NB4 (cell line): Measurements from ENCODE around the gene GBP1.
A peak's percentile ranks its signal among the peaks of the same experiment; 100 is the strongest.
"Not testable (repeated sequence)": the region's sequence is repeated elsewhere in the genome, so short reads cannot be mapped to it uniquely, and the experiment has no call there.

Experiments used
- DNase-seq: peaks from one replicate; pipeline ENCODE4 v3.0.0; 2010; ENCODE audit warnings: low read depth
- H3K4me3 ChIP-seq: one replicate; pipeline ENCODE4 v1.5.1; 2011; ENCODE audit warnings: mild to moderate bottlenecking, low read depth, low read length, moderate library complexity
- MYC ChIP-seq: IDR thresholded peaks from 2 replicates; pipeline ENCODE4 v1.6.1; 2011; ENCODE audit warnings: low read depth, low read length
- POLR2A ChIP-seq: IDR thresholded peaks from 2 replicates; pipeline ENCODE4 v1.6.1; 2011; ENCODE audit warnings: mild to moderate bottlenecking; ENCODE audit not compliant: insufficient read length; ENCODE audit errors: extremely low read depth
- TF ChIP-seq, protein P1 (sequence below): IDR thresholded peaks from 2 replicates; pipeline ENCODE4 v1.6.1; 2011; ENCODE audit warnings: low read depth, low read length
- TF ChIP-seq, protein P2 (sequence below): IDR thresholded peaks from one replicate; pipeline ENCODE4 v1.5.1; 2012; ENCODE audit warnings: low read depth, low read length

The GBP1 gene

DNA sequence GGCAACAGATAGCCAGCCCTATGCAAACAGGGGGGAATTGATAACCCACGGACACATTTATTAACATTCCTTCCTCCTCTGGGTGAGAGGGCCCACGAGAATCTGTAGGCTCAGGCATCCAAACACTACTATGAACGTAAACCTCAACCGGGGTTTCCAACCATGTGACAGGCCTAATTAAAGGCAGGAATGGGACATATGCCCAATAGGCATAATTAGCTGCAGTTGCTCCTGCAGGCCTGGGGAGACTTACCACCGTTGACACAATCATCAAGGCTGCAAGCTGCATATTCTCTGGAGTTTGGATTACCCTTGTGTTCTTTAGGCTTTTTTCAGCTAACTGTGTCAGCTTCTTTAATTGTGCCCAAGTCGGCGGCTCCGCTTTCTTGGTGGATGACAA lies 22.2 kb upstream of the GBP1 start:
- no peak for DNase-seq
- TF ChIP-seq POLR2A = no peak
- TF ChIP-seq, protein P1, sequence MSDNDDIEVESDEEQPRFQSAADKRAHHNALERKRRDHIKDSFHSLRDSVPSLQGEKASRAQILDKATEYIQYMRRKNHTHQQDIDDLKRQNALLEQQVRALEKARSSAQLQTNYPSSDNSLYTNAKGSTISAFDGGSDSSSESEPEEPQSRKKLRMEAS = no peak
- no peak for TF ChIP-seq MYC
- TF ChIP-seq, protein P2, sequence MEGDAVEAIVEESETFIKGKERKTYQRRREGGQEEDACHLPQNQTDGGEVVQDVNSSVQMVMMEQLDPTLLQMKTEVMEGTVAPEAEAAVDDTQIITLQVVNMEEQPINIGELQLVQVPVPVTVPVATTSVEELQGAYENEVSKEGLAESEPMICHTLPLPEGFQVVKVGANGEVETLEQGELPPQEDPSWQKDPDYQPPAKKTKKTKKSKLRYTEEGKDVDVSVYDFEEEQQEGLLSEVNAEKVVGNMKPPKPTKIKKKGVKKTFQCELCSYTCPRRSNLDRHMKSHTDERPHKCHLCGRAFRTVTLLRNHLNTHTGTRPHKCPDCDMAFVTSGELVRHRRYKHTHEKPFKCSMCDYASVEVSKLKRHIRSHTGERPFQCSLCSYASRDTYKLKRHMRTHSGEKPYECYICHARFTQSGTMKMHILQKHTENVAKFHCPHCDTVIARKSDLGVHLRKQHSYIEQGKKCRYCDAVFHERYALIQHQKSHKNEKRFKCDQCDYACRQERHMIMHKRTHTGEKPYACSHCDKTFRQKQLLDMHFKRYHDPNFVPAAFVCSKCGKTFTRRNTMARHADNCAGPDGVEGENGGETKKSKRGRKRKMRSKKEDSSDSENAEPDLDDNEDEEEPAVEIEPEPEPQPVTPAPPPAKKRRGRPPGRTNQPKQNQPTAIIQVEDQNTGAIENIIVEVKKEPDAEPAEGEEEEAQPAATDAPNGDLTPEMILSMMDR = no peak

DNA sequence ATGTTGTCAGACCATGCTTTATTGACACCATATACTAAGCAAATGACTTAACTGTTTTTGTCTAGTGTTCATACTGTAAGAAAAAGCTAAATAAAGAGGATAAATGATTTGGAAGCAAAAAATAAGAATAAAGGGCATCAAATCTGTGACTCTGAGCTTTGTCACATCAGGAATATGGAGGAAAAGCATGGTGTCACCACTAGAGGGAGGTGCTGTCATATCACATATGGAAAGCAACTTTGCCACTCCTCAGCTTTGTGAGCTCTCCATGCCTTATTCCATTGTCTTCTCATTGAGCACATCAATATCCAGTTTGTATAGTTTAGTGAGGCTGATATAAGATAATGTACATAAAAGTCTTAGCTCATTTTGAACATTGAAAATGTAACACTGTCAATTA lies 20.8 kb upstream of the GBP1 start:
- no peak overlapping the region for H3K4me3 ChIP-seq
- no peak for TF ChIP-seq POLR2A
- TF ChIP-seq MYC = no peak
- TF ChIP-seq, protein P1 = no peak
- TF ChIP-seq, protein P2 = peak; percentile 30
- peak; percentile 58 for DNase-seq

More for the DNA sequence above, 22.2 kb upstream of the GBP1 start:
- H3K4me3 ChIP-seq = no peak overlapping the region

DNA sequence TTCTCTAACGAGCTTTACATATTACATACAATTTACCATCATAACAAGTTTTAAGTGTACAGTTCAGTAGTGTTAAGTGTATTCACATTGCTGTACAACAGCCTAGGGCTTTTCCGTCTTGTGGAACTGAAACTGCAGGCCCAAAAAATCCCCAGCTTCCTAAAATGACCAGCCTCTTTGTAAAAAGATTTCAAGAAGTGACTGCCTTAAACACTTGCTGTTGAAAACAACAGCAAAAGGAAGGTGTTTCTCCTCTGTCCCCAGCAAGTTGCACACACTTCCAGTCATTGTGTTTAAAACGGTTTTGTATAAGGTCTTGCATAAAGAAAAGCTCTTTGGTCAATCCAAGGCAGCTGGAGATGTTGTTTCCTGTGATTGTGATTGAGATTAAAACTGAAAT lies 16.0 kb upstream of the GBP1 start:
- no peak overlapping the region for H3K4me3 ChIP-seq
- TF ChIP-seq, protein P1 = no peak
- TF ChIP-seq MYC = no peak
- TF ChIP-seq, protein P2 = no peak
- no peak for DNase-seq

DNA sequence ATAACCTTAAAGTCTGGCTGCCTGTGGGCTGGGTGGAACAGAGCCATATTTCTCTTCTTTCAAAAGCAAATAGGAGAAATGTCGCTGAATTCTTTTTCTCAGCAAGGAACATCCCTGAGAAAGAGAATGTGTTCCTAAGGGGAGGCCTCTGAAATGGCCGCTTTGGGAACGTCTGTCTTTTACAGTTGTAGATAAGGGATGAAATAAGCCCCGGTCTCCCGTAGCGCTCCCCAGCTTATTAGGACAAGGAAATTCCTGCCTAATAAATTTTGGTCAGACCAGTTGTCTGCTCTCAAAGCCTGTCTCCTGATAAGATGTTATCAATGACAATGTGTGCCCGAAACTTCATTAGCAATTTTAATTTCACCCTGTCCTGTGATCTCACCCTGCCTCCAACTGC lies 15.1 kb upstream of the GBP1 start:
- not testable (repeated sequence) for H3K4me3 ChIP-seq, DNase-seq

DNA sequence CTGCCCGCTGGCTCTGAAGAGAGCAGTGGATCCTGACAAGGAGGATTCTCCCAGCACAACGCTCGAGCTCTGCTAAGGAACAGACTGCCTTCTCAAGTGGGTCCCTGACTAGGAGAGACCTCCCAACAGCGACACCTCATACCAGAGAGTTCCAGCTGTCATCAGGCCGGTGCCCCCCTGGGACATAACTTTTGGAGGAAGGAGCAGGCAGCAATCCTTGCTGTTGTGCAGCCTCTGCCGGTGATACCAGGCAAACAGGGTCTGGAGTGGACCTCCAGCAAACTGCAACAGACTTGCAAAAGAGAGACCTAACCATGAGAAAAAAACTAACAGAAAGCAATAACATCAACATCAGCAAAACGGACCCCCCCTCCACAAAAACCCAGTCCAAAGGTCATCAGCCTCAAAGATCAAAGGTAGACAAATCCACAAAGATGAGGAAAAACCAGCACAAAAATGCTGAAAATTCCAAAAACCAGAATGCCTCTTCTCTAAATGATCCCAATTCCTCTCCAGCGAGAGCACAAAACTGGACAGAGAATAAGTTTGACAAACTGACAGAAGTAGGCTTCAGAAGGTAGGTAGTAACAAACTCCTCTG lies 7.6 kb upstream of the GBP1 start:
- not testable (repeated sequence) for DNase-seq, H3K4me3 ChIP-seq

DNA sequence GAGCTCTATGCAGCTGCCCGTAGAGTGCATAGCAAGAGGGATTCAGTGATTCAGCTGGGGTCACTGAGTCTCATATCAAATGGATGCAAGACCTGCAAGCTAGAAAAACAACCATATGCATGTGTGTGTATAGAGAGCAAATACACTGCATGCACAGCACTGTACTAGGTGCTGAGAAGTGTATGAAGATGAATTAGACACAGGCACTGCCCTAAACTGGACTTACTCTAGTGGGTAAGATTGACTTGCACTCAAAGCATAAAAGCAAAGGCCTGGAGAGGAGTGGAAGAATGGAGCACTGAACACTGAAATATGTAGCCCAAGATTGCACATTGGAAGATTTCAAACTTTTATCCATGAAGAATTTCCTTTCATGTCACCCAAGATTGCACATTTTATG lies 5.5 kb upstream of the GBP1 start:
- TF ChIP-seq MYC (no peak), POLR2A (no peak)
- TF ChIP-seq, protein P1 = no peak
- TF ChIP-seq, protein P2 = no peak
- H3K4me3 ChIP-seq = no peak overlapping the region
- DNase-seq = no peak

DNA sequence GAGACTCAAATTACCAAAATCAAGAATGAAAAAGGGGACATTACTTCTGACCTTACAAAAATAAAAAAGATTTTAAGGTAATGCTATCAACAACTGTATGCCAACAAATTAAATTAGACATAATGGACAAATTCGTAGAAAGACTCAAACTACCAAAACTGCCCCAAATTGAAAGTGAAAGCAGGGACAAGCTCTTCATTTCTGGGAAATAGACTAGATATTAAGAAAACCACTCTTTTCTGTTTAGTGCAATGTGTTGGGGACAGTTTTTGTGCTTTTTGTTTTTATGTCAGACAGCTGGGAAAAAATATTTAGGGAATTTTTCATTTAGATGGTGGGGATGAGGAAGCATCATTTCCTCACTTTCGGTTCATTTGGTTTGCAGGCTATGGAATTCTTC lies 4.9 kb upstream of the GBP1 start:
- no peak for DNase-seq
- no peak for TF ChIP-seq MYC
- TF ChIP-seq, protein P2 = no peak
- TF ChIP-seq, protein P1 = no peak
- TF ChIP-seq POLR2A = no peak
- H3K4me3 ChIP-seq = peak overlapping the region; percentile 35
